Stimulated activated CD4-positive, alpha-beta T cell treated with anti-CD3 and anti-CD28 coated beads, Interleukin-2, amount 100 ng/mL, for 4 hours (primary cell): ENCODE data around the gene FANCI.
A peak's percentile ranks its signal among the peaks of the same experiment; 100 is the strongest.

Experiments
- DNase-seq: peaks from one replicate; pipeline ENCODE4 v3.0.0-alpha.2; 2020; ENCODE audit warnings: low read depth

The FANCI gene

GRCh38 chr15:89243691-89244573, at the start of gene FANCI:
Gene FANCI, plus strand, starts transcription at chr15:89243979. Its CDS starts 3,669 bp downstream, at chr15:89247648.
- DNase-seq, result peak; percentile 96

DNA sequence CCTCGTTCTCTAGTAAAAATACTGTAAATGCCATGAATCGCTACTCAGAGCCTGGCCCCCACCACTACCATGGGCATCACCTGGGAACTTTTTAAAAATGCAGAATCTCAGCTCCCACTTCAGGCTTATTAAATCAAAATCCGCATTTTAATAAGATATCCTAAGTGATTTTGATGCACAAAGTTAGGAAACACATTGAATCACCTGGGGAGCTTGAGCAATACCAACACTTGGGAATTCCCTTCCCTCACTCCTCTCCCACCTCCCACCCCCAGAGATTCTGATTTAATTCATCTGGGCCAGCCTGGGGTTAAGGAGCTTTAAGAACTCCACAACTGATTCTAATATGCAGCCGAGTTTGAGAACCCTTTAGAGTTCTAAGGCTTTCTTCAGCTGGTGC, 49.2 kb upstream of the FANCI start:
- DNase-seq, result no peak

DNA sequence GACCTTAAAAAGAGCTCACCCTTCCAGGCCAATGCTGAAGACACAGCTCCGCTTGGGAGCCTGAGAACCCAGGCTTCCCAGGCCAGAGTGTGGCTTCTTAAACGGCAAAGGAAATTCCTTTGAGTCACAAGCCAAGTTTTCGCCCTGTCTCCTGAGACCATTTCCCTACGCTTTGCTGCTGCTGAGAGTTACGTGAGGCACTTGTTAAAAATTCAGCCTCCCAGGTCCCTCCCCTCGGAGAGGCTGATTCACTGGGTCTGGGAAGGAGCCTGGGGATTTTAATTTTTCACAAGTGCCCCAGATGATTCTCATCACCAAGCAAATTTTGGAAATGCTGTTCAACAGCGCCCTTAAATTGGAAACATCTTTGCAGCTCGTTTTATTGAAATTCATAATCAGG, 47.9 kb upstream of the FANCI start:
- DNase-seq, result no peak

DNA sequence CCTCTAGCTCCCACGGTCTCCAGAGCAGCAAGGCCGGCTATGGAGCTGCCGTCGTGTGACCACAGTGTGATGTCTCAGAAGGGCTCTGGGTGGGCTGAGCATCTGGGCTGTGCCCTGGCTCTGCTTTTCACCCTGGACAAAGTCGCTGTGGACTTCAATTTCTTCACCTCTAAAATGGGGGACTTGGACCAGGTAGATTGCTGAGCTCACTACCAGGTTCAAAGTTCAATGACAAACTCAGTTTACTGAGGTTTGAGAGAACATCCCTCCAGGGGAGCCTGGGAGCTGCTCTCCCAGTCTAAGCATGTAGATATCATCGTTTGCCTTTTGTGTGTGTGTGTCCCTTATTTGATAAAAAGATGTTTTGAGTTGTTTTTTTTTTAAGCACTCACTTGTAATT, 47.5 kb upstream of the FANCI start:
- no peak for DNase-seq

DNA sequence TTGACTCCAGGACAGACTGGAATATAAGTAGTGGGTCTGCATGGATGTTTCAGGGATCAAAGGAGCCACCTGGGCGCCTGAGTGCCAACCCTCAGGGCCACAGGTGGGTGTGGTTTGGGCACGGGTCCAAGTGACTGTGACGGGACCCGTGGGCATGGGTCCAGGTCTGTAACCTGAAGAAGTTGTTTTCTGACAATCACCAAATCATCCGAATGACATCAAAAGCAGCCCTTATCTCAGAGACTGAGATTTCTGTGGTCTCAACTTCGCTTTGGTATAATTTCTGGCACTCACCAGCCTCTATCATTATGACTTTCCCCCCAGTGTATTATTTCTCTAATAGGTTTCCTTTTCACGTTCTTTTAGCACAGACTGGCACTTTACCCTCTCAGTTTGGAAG, 46.8 kb upstream of the FANCI start:
- DNase-seq, result no peak

- DNase-seq, result no peak
Measured at GRCh38 chr15:89197503-89197971, 46.2 kb upstream of the FANCI start.

DNA sequence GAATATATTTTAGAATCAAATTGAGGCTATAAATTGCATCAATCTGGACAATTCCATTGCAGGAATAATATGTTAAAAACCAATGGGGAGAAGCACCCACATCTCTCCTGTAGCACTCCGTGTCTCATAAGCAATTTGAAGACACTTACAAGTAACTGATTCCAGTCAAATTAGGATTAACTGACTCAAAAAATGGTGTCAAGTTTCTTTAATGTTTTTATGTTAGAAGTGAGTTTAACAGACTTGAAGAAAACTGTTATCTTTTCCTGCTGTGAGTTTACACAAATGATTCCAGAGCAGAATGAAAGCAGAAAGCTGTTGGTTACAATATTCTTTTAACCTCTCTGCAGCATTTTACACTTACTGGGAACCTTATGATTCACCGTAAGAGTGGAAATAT, 45.6 kb upstream of the FANCI start:
- DNase-seq, result no peak

GRCh38 chr15:89198934-89199333, 44.8 kb upstream of the FANCI start:
- DNase-seq, result no peak

DNA sequence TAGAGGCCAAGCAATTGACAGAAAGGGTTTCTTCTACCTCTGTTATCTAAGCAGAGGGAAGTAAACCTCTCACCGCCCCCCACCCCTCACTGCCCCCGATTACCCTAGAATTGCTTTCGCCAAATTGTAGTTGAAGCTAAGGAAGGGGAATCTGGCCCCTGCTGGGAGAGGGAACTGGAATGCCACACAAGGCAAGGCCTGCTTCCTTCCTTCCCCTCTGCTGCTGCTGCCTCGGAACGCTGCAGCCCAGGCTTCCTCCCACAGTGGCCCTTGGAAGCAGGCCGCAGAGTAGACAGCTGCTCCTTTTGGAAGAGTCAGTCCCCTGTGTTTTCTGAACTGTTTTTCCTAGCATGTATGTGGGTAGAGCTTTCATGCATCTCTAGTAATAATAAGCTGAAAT, 44.0 kb upstream of the FANCI start:
- DNase-seq, result no peak

- no peak for DNase-seq
Measured at GRCh38 chr15:89200182-89200581, 43.6 kb upstream of the FANCI start.

- no peak for DNase-seq
Measured at GRCh38 chr15:89201465-89202005, 42.2 kb upstream of the FANCI start.

DNA sequence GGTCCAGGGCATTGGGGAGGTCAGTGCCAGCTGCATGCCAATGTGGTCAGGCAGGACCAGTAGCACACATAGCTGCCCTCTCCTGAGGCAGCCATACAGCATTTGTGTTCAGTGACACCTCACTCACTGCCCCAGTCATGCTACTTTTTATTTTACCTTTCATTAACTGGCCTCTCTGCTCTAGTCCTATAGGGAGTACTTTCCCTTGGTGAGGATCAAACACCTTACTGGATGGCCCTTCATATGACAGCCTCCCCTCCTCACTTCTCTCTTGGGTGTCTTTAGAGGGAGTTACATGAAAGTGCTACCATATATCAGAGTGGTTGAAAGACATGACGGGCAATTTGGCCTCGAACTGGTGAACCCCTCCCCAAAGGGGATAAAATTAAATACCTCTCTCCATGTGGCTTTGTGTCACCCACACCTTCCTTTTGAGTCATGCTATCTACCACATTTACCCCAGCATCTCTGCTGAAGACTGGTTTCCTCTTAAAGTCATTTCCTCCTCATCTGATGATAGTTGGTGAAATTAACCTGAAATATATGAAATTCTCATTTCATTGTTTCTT, 40.0 kb upstream of the FANCI start:
- peak; percentile 9 for DNase-seq

DNA sequence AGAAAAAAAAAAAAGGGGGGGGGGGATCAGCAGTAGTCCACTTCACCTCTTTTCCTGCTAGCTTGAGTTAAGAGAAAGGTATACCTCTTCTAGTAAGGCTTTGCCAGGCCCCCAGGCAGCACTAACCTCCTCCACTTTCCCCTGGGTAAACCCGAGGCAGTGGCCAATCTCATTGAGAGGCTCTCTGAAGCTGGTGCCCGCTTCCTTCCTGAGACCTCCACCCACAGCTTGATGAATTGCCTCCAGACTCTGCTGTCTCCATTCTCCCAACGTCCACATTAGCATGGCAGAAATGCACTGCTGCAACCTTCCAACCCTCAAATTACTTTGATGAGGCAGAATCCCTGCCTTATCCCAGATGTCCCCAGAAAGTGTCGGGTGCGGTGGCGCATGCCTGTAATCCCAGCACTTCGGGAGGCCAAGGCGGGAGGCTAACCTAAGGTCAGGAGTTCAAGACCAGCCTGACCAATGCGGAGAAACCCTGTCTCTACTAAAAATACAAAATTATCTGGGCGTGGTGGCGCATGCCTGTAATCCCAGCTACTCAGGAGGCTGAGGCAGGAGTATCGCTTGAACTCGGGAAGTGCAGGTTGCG, 37.7 kb upstream of the FANCI start:
- no peak for DNase-seq

DNA sequence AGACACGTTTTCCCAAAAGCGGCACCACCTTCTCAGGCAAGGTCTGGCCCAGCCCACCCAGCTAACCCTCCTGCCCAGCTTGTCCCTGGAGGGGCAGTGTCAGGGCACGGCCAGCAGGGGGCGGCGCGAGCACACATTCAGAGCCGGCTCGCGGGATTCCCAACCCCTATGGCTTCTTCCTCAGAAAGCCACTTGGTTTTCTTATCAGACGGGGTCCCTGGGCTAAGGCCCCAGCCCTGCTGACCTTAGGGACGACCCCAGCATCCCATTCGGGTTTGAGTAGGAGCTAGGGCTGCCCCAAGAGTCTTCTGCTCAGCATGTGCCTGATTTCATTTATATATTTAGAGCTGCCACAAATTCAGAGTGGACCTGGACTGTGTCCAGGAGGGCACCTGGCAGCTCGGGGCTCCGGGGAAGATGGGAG, 36.9 kb upstream of the FANCI start:
- DNase-seq, result peak; percentile 58

DNA sequence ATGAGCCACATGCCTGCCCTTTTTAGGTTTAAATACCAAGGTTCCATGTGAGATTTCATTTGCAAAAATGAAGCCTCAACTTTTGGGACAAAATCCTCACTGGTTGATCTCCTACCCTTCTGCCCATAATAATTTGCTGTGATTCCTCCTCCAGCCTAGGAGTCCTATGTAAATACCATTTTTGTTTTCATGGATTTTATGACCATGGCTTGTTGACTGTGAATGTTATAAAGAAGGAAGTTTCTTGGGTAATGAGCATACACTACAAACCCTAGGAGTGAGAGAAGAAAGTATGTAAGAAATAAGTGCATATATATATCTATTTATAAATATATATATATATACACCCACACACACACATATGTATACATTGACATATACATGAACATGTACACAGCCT, 35.5 kb upstream of the FANCI start:
- DNase-seq, result no peak

- no peak for DNase-seq
Measured at GRCh38 chr15:89209057-89209456, 34.7 kb upstream of the FANCI start.

DNA sequence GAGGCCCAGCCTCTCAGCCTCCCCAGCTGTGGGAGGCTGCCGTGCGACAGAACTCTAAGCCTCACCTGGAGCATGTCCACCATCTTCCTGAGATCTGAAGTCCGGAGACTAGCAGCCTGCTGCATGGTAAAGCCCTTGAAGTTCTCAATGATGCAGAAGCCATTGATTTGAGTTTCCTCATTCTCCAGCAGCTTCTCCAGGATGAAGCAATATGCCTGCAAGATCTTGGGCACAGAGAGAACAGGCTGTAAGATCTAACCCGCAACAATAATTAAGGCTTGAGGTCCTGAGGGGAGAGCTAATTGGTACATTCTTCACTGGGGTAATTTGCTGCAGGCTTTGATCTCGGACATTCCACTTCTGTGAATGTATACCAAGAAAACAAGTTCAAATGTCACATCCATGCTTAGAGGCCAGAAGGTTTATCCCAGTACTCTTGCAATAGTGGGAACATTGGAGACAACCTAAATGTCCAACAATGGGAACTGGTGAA, 32.1 kb upstream of the FANCI start:
- no peak for DNase-seq

DNA sequence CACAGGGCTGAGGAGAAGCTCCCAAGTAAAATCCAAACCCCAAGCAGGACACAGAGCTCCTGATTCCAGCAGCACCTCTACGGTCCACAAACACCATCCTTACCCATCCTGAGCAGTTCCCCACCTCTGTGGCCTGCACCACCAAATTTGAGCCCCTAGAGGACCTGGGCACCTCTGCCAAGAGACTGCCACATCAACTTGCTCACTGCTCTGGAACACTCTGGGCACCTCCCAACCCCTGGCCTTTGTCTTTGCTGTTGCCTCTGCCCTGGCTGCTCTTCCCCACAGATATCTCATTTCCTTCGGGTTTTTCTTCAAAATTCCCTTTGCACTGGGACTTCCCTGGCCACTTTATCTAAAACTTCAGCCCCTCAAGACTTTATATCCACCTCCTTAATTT, 28.2 kb upstream of the FANCI start:
- DNase-seq, result no peak

- DNase-seq, result no peak
Measured at GRCh38 chr15:89217031-89217430, 26.7 kb upstream of the FANCI start.

GRCh38 chr15:89217686-89218376, 25.9 kb upstream of the FANCI start:
- DNase-seq, result no peak

GRCh38 chr15:89218531-89218930, 25.2 kb upstream of the FANCI start:
- no peak for DNase-seq

DNA sequence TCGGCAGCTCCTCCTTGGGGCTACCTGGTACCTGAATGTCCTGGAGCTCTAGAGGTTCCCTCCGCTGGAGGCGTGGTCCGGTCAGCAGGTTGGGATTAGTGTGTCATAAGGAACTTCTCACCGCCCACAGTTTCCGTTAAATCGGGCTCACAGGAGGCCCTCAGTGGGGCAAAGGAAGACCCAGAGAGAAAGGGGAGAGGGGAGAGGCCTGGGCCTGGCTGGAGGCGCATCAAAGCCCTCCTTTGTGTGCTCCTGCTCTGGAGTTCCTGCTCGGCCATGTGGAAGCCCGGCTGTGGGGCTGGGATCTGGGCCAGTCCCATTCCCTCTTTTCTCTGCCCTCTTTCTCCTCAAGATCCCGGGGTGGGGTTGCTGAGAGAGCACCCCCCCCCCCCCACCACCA, 22.2 kb upstream of the FANCI start, which contains the start of gene RLBP1:
RLBP1 (minus strand) TSS at position 37 of the 400 bp plus-strand sequence. CDS start 2,604 bp downstream, outside the sequence.
- no peak for DNase-seq
